Esophagus squamous epithelium (tissue), 5 donors: ENCODE measurements around the gene CNNM1. TPM values are rescaled to one million over a fixed set of nuclear protein-coding genes. Genes with fewer than 3 reads are reported as not detected.

Source experiments
- DNase-seq: peaks from one replicate; lab custom pipeline; 2025; lab: John Stamatoyannopoulos, UW
- H3K27ac ChIP-seq, 4 donors: fragments of 200-600 bp; sonication (generic); one replicate each; pipeline ENCODE4 v1.5.1; 2016 to 2019; ENCODE audit warnings: mild to moderate bottlenecking in 1 of 4
- H3K27me3 ChIP-seq, 4 donors: fragments of 200-600 bp; sonication (generic); 1 replicate in 3 of 4; 2 replicates in 1 of 4; pipeline versions ENCODE4 v1.5.1 to v1.6.0; 2017 to 2021; ENCODE audit warnings: antibody characterized with exemption in 1 of 4
- H3K36me3 ChIP-seq, 3 donors: fragments of 200-600 bp; sonication (generic); one replicate each; pipeline ENCODE4 v1.5.1; 2016 to 2019
- H3K4me1 ChIP-seq, 3 donors: fragments of 200-600 bp; sonication (generic); one replicate each; pipeline ENCODE4 v1.5.1; 2017 to 2019
- H3K4me3 ChIP-seq, 4 donors: fragments of 200-600 bp; sonication (generic); 1 replicate in 3 of 4; 2 replicates in 1 of 4; pipeline ENCODE4 v1.5.1; 2016 to 2019; ENCODE audit warnings: mild to moderate bottlenecking in 2 of 4, moderate library complexity in 1 of 4
- H3K9me3 ChIP-seq, 3 donors: fragments of 200-600 bp; sonication (generic); one replicate each; pipeline ENCODE4 v1.5.1; 2016 to 2019
- POLR2A ChIP-seq, 4 donors: fragments of 450-650 bp; IDR thresholded peaks; one replicate each; pipeline ENCODE4 v1.6.1; 2017; ENCODE audit warnings: antibody characterized with exemption in 4 of 4, mild to moderate bottlenecking in 4 of 4, moderate library complexity in 3 of 4
- WGBS, 2 donors: methylation state at CpG; one replicate each; pipeline ENCODE4 v1.1.5; 2018; 5-methylcytosine and 5-hydroxymethylcytosine counted together
- intact Hi-C: fragments of 100-400 bp; cut with DNase I; formaldehyde crosslinking; loops from one replicate; pipeline ENCODE4 v1.15.0; 2022
- total RNA-seq, 4 donors: library from RNA; depleted of rRNA; stranded (reverse); fragments of >200 nt; gene quantifications; one replicate each; pipeline ENCODE4 v1.1.0, GENCODE V29; 2016
- TF ChIP-seq, protein P1 (sequence below), 6 experiments: fragments of 450-650 bp in 4 of 6; fragments of 200-600 bp in 2 of 6; sonication (generic) in 2 of 6; IDR thresholded peaks; one replicate each; pipeline ENCODE4 v1.5.1; 2016 to 2019; ENCODE audit warnings: antibody characterized with exemption in 6 of 6, mild to moderate bottlenecking in 4 of 6, moderate library complexity in 4 of 6
- donor health status: DM: yes; HTN: yes; CAD: no.

Gene CNNM1
- total RNA-seq, 4 donors from 2014 or later, result 1.8 to 2.7 (median 2.1) TPM

DNA sequence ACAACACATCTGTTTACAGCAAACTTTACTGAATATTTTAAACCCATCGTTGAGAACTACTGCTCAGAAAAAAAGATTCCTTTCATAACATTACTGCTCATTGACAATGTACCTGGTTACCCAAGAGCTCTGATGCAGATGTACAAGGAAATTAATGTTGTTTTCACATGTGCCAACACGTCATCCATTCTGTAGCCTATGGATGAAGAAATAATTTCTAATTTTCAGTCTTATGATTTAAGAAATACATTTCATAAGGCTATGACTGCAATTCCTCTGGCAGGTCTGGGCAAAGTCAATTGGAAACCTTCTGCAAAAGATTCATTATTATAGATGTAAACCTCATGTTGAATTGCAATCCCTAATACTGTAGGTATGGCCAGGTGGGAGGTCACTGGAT, 16.7 kb upstream of the CNNM1 start:
- intact Hi-C loops, result no loop called here
- Histone ChIP-seq H3K36me3 (no peaks in the 10 kb centered on the region), H3K27ac (no peak overlapping the region), H3K4me1 (no peaks in the 10 kb centered on the region), H3K27me3 (peaks cover 0 to 12% (median 0%) of the 10 kb centered on the region in 4 donors), H3K4me3 (no peak overlapping the region), H3K9me3 (peaks cover 0 to 12% (median 0%) of the 10 kb centered on the region in 3 donors)
- WGBS, 2 donors, result 42 to 44% methylated on average over 2 of the region's 2 CpGs
- no peak for DNase-seq
- no peak for TF ChIP-seq POLR2A (IDR thresholded peaks at IDR 0.05)
- TF ChIP-seq, protein P1, sequence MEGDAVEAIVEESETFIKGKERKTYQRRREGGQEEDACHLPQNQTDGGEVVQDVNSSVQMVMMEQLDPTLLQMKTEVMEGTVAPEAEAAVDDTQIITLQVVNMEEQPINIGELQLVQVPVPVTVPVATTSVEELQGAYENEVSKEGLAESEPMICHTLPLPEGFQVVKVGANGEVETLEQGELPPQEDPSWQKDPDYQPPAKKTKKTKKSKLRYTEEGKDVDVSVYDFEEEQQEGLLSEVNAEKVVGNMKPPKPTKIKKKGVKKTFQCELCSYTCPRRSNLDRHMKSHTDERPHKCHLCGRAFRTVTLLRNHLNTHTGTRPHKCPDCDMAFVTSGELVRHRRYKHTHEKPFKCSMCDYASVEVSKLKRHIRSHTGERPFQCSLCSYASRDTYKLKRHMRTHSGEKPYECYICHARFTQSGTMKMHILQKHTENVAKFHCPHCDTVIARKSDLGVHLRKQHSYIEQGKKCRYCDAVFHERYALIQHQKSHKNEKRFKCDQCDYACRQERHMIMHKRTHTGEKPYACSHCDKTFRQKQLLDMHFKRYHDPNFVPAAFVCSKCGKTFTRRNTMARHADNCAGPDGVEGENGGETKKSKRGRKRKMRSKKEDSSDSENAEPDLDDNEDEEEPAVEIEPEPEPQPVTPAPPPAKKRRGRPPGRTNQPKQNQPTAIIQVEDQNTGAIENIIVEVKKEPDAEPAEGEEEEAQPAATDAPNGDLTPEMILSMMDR (IDR thresholded peaks at IDR 0.05), result no peak

DNA sequence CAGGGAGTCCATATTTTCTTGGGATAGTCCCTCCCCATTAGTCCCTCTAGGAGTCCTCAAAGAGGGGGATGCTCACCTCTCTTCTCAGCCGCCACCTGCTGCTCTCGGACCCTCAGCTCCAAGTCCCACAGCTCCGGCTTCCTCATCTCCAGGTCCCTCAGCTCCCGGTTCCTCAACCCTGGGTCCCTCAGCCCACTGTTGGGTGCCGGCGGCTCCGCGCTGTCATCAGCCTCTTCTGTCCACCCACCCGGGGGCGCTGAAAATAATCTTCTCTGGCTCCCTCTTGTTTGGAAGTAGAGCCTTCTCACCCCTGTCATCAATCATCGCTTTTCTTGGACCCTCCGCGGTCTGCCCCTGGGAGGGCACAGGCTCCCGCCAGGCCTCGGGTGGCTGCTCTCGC, 13.3 kb upstream of the CNNM1 start:
- no peak for DNase-seq
- H3K36me3 ChIP-seq, result no peaks in the 10 kb centered on the region
- 96 to 98% methylated on average over 10 to 16 of the region's 16 CpGs for WGBS, 2 donors
- H3K4me1 ChIP-seq, result no peaks in the 10 kb centered on the region
- no peak for TF ChIP-seq POLR2A (IDR thresholded peaks at IDR 0.05)
- TF ChIP-seq, protein P1 (IDR thresholded peaks at IDR 0.05), result no peak
- intact Hi-C loops, result no loop called here
- H3K27ac ChIP-seq, result no peak overlapping the region
- H3K9me3 ChIP-seq, result no peaks in the 10 kb centered on the region
- H3K4me3 ChIP-seq, result no peak overlapping the region
- peaks cover 0 to 12% (median 0%) of the 10 kb centered on the region in 4 donors for H3K27me3 ChIP-seq

DNA sequence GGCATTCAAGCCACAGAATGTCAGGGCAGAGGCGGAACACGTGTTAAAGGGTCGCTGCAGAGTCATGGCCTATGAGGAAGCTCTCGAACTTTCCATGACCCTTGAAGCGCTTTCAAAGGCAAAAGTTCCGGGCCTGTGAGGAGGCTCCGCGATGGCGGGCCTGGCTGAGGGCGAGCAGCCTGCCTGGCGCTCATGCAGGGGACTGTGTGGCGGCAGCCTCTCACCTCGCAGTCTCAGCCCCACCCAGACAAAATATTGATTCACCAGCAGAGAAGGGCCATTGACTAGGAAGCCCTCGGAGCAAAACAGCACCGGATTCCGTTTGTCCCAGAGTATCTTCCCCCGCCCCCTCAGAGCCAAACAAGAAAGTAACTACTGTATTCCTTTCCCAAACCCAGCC, 12.8 kb upstream of the CNNM1 start:
- intact Hi-C loops, result no loop called here
- Histone ChIP-seq H3K4me3 (no peak overlapping the region), H3K36me3 (no peaks in the 10 kb centered on the region), H3K27me3 (peaks cover 0 to 12% (median 0%) of the 10 kb centered on the region in 4 donors), H3K9me3 (no peaks in the 10 kb centered on the region), H3K4me1 (no peaks in the 10 kb centered on the region), H3K27ac (no peak overlapping the region)
- TF ChIP-seq POLR2A (IDR thresholded peaks at IDR 0.05), result no peak
- TF ChIP-seq, protein P1 (IDR thresholded peaks at IDR 0.05), result no peak
- 75 to 90% methylated on average over 2 to 3 of the region's 17 CpGs for WGBS, 2 donors
- DNase-seq, result no peak

DNA sequence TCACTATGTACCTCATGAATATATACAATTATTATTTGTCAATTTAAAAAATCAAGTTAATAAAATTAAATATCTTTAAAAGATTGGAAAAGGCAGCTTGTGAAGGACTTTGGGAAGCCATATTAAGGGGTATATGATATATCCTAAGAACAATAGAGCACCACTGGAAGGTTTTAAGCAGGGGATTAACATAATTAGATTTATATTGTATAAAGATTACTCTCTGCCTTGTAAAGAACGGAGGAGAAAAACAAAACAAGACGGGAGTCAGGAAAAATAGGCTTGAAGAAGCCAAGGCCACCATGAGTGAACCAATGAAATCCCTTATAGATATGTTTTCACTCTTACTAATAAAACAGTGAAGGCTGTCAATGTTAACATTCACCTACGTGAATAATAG, 11.1 kb upstream of the CNNM1 start:
- 60 to 62% methylated on average over 3 of the region's 3 CpGs for WGBS, 2 donors
- Histone ChIP-seq H3K27ac (no peak overlapping the region), H3K4me3 (no peak overlapping the region), H3K9me3 (no peaks in the 10 kb centered on the region), H3K4me1 (no peaks in the 10 kb centered on the region), H3K36me3 (no peaks in the 10 kb centered on the region), H3K27me3 (peaks cover 0 to 21% (median 0%) of the 10 kb centered on the region in 4 donors)
- intact Hi-C loops, result no loop called here
- DNase-seq, result no peak
- no peak for TF ChIP-seq POLR2A (IDR thresholded peaks at IDR 0.05)
- TF ChIP-seq, protein P1 (IDR thresholded peaks at IDR 0.05), result no peak

DNA sequence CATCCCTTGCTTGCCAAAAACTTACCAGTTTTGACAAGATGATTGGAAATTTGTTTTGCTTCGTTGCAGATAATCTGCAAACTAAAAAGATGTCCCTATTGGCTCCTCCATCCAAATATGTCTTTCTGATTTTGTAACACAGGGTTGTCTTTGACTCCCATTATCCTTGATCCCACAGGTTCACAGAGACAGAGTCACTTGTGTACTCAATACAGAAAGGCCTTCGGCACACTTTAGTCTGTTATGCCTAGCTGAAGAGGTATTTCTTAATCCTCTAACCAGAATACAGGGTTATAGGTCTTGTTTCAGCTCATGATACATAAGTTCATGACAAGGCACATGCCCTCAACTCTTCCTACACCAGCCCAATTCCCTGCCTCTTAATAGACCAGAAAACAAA, 10.7 kb upstream of the CNNM1 start:
- no peaks in the 10 kb centered on the region for H3K36me3 ChIP-seq
- WGBS, 2 donors, result 66 to 71% methylated on average over 2 of the region's 2 CpGs
- TF ChIP-seq, protein P1 (IDR thresholded peaks at IDR 0.05), result no peak
- no peak for TF ChIP-seq POLR2A (IDR thresholded peaks at IDR 0.05)
- DNase-seq, result no peak
- no peaks in the 10 kb centered on the region for H3K4me1 ChIP-seq
- H3K27ac ChIP-seq, result no peak overlapping the region
- intact Hi-C loops, result no loop called here
- no peaks in the 10 kb centered on the region for H3K9me3 ChIP-seq
- H3K4me3 ChIP-seq, result no peak overlapping the region
- peaks cover 0 to 26% (median 0%) of the 10 kb centered on the region in 4 donors for H3K27me3 ChIP-seq
